NCI-H1105 (cell line): Measurements from ENCODE around the gene SLC4A4.

Source experiments
- DNase-seq: peaks from one replicate; lab custom pipeline; 2025; lab: John Stamatoyannopoulos, UW

SLC4A4 gene

DNA sequence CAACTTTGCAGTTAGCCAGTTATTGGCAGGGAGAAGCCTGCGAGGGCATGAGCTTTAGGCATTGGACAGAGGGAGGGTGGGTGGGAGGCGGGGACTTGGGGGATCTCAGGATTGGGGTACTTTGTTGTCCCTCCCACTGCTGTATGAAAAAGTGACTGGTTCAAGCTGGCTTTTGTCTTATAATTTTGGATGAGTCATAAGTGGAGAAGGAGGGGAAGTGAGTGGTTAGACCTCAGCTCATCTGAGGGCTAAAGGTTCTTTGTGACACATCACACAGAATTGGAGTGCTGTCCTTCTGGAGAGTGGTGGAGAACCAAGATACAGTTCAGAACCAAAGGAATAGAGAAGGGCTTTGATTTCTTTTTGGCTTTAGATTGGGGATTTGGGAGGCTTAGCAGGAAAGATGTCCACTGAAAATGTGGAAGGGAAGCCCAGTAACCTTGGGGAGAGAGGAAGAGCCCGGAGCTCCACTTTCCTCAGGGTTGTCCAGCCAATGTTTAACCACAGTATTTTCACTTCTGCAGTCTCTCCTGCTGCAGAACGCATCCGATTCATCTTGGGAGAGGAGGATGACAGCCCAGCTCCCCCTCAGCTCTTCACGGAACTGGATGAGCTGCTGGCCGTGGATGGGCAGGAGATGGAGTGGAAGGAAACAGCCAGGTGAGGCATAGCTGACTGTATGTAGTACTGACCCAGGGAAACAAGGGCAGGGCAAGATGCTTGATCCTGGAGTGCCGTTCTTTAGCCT lies at the start of gene SLC4A4:
TSS of gene SLC4A4 (plus strand) at position 175 of the 748 bp plus-strand sequence.
- DNase-seq: no peak

DNA sequence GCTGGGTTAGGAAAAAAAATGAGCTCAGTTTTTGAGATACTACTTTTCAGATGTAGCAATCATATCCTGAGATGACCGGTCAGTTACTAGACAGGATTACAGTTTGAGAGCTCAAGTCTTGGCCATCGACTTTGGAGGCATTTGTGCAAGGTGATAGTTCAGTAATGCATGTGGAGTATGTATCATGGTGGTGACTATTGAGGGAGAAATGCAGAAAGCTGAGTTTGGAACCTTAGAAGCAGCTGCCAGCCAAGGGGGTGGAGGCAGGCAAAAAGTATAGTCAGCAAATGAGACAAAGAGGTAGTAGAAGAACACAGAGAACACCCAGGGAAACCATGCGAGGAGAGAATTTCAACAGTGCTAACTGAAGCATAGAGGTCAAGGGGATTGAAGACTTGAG lies 48.7 kb upstream of the SLC4A4 start:
- DNase-seq: no peak

DNA sequence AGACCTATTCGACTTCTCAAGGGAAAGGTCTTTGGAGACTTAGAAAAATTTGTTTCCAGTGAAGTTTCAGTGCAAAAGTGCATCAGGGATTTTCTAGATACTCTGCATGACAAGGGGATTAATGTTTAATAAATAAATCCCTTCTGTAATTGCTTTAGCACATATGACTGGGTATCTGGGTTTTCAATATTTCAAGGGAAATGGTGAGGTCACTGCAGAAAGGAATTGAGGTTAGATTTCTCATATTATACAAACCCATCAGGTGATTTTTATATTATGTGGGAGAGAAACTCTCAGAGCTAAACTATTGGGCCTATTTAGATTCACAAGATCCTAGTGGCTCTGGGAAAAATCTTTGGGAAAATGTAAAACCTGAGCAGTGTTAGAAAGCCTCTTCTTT lies 48.3 kb upstream of the SLC4A4 start:
- no peak for DNase-seq

DNA sequence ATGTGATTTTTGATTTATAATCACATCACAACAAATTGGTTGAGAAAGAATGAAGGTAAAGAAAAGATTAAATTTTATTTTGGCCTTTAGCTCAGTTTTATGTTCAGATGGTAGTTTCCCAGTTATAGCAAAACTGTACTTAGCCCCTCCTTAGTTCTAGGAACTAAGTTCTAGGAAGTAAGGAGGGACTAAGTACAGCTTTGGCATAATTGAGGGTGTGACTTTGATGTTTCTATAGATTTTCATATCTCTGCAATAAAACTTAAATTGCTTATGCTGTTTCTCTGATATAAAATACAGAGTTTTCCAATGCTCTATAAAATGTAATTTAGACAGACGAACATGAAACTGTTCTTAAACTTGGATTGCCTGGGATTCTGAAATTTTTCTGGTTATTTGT lies 46.6 kb upstream of the SLC4A4 start:
- DNase-seq: no peak

DNA sequence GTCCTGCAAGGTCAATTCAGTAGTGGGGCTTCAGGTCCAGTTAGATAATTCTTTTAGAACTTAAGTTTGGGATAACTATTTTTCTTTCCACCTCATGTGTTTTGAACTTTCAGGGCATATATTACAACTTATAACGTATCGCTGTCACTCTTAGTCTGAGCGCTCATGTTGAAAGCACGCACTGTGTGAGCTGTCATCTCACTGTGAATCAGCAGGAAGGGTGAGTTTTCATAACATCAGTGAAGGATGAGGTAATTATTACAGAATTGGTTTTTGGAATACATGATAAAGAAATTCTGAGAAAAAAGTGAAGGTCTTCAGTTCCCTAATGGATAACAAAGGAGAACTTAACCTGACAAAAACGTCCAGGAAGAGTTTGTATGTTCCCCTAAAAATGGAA lies 45.1 kb upstream of the SLC4A4 start:
- DNase-seq: no peak

DNA sequence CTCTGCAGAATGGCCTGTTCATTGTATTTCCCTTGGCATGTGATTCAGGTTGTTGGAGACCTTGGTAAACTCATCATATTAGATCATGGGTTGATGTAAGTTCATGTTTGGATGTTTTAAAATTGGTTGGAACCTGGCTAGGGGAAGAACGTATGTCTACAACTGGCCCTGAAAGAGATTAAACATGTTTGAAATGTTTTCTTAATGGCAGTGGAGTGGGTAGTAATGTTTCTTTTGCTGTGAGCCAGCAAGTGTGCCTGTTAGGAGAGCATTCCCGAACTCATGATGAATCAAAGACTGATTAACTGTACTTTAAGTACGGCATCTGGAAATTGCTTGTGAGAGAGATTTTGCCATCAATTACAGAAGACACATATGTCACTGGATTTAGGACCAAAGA lies 44.5 kb upstream of the SLC4A4 start:
- DNase-seq: no peak

DNA sequence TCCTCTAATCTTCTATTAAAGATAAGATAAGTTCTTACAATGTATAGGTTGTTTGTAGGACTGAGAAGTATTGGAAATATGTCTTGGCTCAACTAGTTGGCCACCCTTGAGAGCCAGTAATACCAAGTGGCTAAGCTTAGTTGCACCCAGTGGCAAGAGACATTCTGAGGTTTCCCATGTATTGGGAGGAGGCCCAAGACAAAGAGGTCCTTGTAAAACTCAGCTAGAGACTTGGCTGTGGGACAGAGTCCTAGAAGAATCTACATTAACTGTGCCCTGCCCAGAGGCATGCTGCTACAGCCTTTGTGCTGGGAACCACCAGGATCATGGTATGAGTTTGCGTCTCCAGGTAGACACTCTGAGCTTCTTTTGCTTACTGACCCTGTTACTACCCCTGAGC lies 41.9 kb upstream of the SLC4A4 start:
- no peak for DNase-seq

DNA sequence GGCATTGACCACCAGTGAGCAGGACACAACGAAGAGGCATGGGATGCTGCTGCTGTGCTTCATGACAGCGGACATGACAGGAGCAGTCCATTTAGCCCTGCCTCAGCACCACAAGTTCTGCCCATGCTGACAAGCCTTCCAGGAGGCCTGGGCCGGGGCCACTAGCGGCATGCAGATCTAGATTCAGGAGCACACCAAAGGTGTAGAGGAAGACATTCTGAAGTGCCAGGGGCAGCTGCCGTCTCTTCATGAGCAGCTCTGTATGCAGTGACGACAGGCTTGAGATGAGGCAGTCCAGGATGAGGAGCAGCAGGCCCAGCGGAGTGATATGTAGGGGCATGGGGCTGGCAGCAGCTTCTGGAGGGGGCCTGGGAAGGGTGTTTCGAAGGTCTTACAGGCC lies 38.5 kb upstream of the SLC4A4 start:
- no peak for DNase-seq

DNA sequence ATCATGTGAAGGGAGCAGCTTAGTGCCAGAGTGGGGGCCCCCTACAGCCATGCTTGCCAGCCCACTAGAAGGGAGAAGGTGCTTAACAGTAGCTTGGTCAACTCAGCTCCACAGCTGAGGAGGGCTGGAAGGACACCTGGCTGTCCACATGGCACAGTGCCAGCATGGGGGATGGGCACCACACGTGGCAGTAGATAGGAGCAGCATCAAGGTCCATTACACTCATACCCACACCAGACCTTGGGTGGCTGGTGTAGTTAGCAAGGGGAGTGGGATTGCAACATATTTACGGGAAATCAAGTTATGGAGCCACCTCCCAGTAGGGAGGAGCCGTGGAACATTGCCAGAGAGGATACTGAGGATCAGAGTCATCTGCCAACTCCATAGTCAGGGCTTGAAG lies 37.9 kb upstream of the SLC4A4 start:
- no peak for DNase-seq

DNA sequence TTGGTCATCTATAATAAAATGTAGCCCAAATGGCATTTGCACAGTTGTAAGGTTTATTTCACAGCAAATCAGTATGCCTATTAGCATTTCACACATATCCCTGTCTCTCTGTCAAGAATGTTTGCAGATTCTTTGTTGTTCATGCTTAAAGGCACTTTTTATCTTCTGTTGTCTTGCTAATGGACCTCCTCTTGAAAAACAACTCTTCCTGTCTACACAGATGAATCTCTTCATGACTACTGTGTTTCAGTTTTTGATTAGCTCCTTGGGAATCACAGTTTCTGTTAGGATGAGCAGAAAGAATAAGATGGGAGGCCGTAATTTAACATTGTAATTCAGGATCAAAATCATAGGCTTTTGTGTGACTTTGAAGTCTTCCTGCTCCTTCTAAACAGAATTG lies 35.5 kb upstream of the SLC4A4 start:
- no peak for DNase-seq

DNA sequence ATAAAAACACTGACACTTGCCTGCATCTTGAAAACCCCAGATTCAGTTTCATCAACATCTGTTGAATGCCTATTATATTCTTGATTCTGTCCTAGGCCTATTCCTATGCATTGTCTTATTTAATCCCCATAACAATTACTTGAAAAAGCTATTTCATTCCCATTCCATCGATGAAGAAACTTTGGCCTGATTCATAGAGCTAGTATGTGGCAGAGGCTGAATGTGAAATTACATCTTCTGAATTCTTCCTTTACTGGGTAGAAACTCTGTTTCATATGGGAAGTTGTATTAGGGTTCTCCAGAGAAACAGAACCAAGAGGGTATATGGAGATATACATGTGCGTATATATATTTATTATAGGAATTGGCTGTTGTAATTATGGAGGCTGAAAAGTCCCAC lies 35.0 kb upstream of the SLC4A4 start:
- DNase-seq: no peak

DNA sequence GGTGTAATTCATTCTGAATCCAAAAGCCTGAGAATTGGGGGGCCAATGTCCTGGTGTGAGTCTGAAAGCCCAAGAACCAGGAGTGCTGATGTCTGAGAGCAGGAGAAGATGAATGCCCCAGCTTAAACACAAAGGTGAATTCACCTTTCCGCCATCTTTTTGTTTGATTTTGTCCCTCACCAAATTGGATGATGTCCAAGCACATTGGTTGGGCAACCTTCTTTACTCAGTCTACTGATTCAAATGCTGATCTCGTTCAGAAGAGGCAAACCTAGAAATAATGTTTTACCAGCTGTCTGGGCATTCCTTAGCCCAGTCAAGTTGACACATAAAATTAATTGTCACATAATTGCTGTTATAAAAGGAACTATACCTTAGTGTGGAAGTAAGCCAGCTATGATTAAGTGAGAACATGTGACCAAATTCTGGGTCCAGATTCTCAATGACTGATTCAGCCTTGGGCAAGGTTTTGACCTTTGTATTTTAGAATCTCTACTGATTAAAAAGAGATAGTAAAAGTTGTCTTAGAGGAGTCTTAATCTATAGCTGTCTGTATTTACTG lies 34.5 kb upstream of the SLC4A4 start:
- peak; percentile 4 for DNase-seq

DNA sequence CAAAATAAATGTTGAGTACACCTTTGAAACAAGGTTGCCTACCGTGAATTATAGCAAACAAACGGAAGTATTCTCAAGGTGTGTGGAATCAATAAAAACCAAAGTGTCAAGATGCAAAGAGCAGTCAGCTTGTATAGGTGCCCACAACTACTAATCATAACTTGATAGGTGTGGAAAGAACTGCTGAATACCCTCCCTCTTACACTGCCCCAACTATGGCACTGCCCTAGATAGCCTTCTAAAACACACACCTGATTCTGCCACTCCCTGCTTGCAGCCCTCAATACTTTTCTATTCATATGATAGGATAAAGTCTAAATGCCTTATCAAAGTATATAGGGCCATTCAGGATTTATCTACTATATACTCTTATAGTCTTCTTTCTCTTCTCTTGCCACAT lies 31.1 kb upstream of the SLC4A4 start:
- DNase-seq: no peak

DNA sequence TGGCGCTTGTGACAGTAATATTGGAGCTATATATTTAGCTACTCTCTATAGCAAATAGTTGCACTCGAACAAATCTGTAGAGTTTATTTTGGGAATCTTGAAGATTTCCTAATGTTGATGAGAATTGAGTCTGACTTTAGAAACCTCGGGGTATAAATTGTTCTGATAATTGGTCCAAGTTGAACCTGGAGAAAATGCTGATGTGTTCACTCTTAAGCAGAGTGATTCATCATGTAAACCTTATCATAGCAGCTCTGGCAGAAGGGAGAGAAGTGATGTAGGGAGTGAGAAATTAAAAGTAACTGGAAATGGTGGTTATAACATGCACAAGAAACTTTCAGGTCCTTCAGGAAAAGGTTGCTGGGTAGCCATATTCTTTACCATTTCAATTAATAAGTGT lies 16.4 kb upstream of the SLC4A4 start:
- DNase-seq: no peak

DNA sequence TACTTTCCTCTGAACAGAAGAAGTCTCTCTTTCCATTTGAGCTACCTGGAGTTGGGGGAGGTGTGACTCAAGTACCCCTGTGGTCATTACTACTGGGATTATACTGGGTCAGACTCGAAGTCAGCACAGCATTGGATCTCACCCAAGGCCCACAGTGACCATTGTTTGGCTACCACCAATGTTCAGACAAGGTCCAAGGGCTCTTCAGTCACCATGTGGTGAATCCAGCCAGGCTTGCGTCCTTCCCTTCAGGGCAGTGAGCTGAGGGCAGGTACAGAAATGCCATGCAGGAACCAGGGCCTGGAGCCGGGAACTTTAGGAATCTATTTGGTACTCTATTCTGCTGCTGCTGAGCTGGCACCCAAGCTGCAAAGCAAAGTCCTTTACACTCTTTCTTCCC lies 5.5 kb upstream of the SLC4A4 start:
- DNase-seq: no peak

DNA sequence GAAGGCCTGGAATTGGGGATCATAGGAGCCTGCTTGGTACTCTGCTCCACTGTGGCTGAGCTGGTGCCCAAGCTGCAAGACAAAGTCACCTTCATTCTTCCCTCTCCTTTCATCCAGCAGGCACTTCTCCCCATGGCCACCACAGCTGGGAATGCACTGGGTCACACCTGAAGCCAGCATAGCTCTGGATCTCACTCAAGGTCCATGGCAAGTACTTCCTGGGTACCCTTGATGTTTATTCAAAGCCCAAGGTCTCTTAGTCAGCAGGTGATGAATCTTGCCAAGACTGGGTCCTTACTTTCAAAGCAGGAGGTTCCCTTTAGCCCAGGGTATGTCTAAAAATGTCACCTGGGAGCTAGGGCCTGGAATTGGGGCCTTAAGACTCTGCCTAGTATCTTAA lies 4.9 kb upstream of the SLC4A4 start:
- DNase-seq: no peak

DNA sequence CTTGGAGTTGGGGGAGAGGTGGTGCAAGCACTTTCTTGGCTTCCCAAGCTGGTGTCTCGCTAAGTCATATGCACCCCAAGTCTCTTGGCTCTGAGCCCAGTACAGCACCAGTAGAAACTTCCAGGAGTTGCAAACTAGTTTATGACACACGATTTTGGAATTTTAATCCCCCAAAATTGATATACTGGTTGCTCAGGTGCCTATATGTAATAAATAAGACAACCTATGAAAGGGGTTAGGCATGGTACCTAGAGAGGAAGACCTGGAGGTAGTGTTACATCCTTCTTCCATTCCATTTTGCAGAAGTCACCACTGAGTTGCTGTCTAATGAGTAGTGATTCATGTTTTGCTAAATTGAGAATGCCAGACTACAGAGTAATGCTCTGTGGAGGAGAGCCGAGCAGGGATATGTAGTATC lies 4.3 kb upstream of the SLC4A4 start:
- DNase-seq: no peak

DNA sequence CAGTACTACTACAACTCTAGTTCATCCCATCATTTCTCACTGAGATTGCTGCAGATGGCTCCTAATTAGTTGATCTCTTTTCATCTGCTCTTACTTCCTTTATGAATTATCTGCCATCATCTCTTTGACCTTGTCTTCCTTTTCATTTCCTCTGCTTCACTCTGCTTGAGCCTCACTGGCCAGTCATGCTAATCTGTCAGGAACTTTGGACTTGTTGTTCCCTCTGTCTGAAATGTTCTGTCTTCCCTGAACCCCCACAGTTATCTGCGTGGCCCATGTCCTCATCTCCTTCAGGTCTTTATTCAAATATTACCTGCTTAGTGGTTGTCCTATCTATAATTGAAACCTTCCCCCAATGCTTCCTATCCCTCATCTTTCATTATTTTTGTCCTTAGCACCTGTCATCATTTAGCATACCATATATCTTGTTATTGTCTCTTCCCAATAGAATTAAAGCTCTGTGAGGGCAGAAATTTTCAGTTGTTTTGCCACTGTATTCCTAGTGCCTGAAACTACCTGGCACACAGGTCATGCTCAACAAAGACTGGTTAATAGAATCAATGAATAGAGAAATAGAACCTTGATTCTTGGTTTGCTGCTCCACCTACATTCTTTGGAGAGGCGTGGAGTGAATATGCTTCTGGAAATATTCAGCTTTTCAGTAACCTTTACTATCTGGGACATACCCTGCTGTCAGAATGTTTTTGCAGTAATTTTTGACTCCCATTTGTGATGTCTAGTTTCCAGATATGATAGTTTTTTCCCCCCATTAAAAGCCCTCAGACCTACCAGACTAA lies 5.0 kb downstream of the SLC4A4 start:
- no peak for DNase-seq

DNA sequence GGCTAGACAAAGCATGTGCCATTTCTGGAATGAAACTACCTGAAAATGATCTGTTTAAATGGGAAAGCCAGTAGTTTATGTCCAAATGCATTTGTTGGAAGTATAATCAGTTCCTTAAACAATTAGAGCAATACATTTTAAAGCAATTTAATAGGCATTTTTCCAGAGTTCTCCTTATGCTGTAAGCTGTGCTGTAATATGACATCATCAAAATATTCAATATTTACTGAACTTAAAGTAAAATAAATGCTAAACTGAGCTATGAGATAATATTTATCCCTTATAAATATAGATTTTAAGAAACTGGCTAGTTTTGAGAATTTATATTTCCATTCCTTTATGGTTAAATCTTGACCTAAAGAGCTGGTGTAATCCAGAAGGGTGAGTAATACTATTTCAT lies 7.9 kb downstream of the SLC4A4 start:
- no peak for DNase-seq

DNA sequence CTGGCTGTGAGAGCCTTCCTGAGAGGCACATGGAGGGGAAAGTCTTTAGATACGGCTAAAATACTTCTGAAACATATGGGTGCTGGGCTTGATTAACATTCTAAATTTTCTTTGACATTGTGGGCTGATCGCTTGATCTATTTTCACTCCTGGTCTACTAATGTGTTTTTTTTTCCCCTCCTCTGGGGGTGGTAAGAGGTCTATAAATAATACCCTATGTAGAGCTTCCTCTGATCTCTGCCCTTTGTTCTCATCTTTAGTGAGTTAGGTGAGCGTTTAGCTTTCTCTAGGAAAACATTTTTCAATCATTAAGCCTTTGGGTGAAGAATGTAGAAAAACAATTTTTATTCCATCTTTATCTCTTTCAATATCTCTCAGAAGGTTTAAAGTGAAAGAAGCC lies 9.8 kb downstream of the SLC4A4 start:
- DNase-seq: no peak

DNA sequence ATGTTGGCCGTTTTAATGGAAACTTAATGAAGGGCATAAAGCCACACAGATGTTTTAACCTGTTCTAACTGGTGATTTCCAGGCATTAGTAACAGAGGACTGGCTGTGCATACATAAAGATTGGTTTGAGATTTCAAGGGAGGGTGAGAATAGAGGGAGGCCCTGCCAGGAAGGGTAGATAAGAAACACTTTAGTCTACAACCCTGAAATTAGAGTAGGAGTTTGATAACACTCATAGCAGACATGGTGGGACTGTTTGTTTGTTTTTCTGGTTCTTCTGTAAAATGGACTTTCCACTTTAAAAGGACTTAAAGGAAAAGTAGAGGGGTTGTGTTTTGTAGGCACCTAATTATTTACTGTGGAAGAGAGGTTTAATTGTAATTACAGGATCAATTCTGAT lies 16.2 kb downstream of the SLC4A4 start:
- no peak for DNase-seq

DNA sequence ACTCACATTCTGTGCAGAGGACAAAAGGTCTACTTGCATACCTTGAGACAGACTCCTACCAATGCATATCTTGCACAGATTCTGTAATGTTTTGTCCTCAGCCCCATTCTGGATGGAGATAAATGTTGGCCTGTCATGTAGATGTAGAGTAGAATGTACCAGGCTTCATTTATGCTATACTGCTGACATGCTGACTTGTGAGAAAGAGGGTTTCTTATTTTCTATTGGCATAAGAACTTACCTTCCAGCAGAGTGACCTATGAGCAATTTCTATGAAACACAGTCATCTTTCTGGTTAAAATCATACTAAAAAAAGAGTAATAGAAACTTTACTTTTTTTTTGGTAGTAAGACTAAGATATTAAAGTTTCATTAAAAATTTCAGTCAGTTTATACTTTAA lies 17.2 kb downstream of the SLC4A4 start:
- no peak for DNase-seq

DNA sequence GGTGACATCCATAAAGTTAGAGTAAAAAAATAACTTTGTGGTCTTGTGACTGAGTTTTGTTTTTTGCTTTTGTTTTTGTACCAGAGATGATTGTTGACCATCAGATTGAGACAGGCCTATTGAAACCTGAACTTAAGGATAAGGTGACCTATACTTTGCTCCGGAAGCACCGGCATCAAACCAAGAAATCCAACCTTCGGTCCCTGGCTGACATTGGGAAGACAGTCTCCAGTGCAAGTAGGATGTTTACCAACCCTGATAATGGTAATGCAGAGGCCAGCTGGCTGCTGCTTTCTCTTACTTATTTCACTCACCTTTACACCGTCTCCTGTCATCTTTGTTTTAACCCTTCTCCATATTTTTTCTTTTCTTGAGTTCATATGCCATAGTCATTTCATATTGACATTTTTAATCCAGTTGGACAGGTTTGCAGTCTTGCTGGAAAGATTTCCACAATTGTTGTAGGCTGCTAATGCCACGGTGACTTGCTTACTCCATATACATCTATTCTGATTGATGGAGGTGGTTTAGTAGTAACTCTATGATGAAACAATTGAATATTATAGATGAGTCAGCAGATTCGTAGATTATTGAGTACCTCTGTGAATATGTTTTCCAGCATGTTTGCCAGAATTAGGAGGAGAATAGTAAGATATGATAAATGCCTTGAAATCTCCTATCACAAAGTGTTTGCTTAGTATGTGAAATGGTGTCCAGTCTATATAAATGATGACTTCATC lies 18.3 kb downstream of the SLC4A4 start:
- no peak for DNase-seq
